Hepatocyte (in vitro differentiated cells): ENCODE results near the gene MEI4. TPM values are rescaled to one million over a fixed set of nuclear protein-coding genes. Genes with fewer than 3 reads are reported as not detected.
"Not testable (repeated sequence)": the region's sequence is repeated elsewhere in the genome, so short reads cannot be mapped to it uniquely, and the experiment has no call there.

Source experiments
- DNase-seq: peaks from one replicate; pipeline ENCODE4 v3.0.0-alpha.2; 2016; ENCODE audit warnings: low spot score
- H2AFZ ChIP-seq: fragments of 200-600 bp; sonication (generic); 2 replicates; pipeline ENCODE4 v1.6.0; 2016; ENCODE audit warnings: antibody characterized with exemption, mild to moderate bottlenecking
- H3K27ac ChIP-seq: fragments of 200-600 bp; sonication (generic); 2 replicates; pipeline ENCODE4 v1.5.1; 2016; ENCODE audit warnings: mild to moderate bottlenecking
- H3K27me3 ChIP-seq: fragments of 200-600 bp; sonication (generic); 2 replicates; pipeline ENCODE4 v1.6.1; 2016
- H3K36me3 ChIP-seq: fragments of 200-600 bp; sonication (generic); replicated peaks from 2 replicates; pipeline ENCODE4 v1.5.1; 2016; ENCODE audit warnings: low read depth; ENCODE audit not compliant: insufficient read depth
- H3K4me1 ChIP-seq: fragments of 200-600 bp; sonication (generic); 2 replicates; pipeline ENCODE4 v1.5.1; 2016; ENCODE audit warnings: mild to moderate bottlenecking, moderate library complexity; ENCODE audit not compliant: insufficient read depth
- H3K4me2 ChIP-seq: fragments of 200-600 bp; sonication (generic); 2 replicates; pipeline ENCODE4 v1.6.0; 2016
- H3K4me3 ChIP-seq: fragments of 200-600 bp; sonication (generic); 2 replicates; pipeline ENCODE4 v1.5.1; 2016; ENCODE audit warnings: mild to moderate bottlenecking
- H3K79me2 ChIP-seq: fragments of 200-600 bp; sonication (generic); 2 replicates; pipeline ENCODE4 v1.6.0; 2017; ENCODE audit warnings: mild to moderate bottlenecking
- H3K9me2 ChIP-seq: fragments of 200-600 bp; sonication (generic); replicated peaks from 2 replicates; pipeline ENCODE4 v1.6.0; 2017; ENCODE audit warnings: mild to moderate bottlenecking; ENCODE audit not compliant: insufficient read depth
- H3K9me3 ChIP-seq: fragments of 200-600 bp; sonication (generic); 2 replicates; pipeline ENCODE4 v1.5.1; 2016; ENCODE audit warnings: low read depth, mild to moderate bottlenecking
- H4K20me1 ChIP-seq: fragments of 200-600 bp; sonication (generic); 2 replicates; pipeline ENCODE4 v1.6.0; 2016; ENCODE audit warnings: mild to moderate bottlenecking; ENCODE audit not compliant: insufficient read depth, poor library complexity, severe bottlenecking
- EZH2 ChIP-seq: fragments of 200-600 bp; sonication (generic); IDR thresholded peaks from 2 replicates; pipeline ENCODE4 v1.6.1; 2016; ENCODE audit warnings: antibody characterized with exemption, mild to moderate bottlenecking, borderline replicate concordance
- EZH2phosphoT487 ChIP-seq: fragments of 200-600 bp; sonication (generic); IDR thresholded peaks from one replicate; pipeline ENCODE4 v1.6.1; 2018; ENCODE audit warnings: antibody characterized with exemption, mild to moderate bottlenecking, low read depth, moderate library complexity; ENCODE audit not compliant: unreplicated experiment, severe bottlenecking
- WGBS: methylation state at CpG from one replicate; pipeline ENCODE4 v1.1.6; 2016; ENCODE audit warnings: low lambda C conversion rate; ENCODE audit errors: missing lambda C conversion rate; 5-methylcytosine and 5-hydroxymethylcytosine counted together
- polyA plus RNA-seq: library from polyadenylated mRNA; unstranded; fragments of >200 nt; fragmentation: Nextera tagmentation; extraction: Ambion mirVana; gene quantifications from 2 replicates; pipeline ENCODE4 v1.2.1, GENCODE V29; 2016
- total RNA-seq: library from RNA; depleted of rRNA; stranded (reverse); fragments of >200 nt; gene quantifications from 2 replicates; pipeline ENCODE4 v1.2.3, GENCODE V29; 2014
- TF ChIP-seq, protein P1 (sequence below): fragments of 200-600 bp; sonication (generic); IDR thresholded peaks from 2 replicates; pipeline ENCODE4 v1.5.1; 2016; ENCODE audit warnings: antibody characterized with exemption, mild to moderate bottlenecking; ENCODE audit not compliant: poor library complexity

The MEI4 gene
- total and polyA plus RNA-seq, 2 experiments from 2014 or later = 0.27 TPM; not detected in 1

DNA sequence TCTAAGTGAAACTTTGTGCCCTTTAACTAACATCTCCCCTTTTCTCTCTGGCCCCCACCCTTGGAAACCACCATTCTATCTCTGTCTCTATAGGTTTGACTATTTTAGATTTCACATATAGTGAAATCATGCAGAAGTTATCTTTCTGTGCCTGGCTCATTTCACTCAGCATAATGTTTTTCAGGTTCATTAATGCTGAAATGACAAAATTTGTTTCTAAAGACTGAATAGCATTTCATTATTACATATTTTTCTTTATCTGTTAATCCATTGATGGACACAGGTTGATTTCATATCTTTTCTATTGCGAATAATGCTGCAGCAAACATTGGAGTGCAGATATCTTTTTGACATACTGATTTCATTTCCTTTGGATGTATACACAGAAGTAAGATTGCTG lies 30.7 kb downstream of the MEI4 start:
- Histone ChIP-seq H3K36me3 (no peaks in the 10 kb centered on the region), H3K4me1 (no peaks in the 10 kb centered on the region), H4K20me1 (no peaks in the 10 kb centered on the region), H2AFZ (no peak overlapping the region), H3K9me2 (no peaks in the 10 kb centered on the region), H3K27ac (no peak overlapping the region), H3K4me2 (no peak overlapping the region), H3K79me2 (no peaks in the 10 kb centered on the region), H3K9me3 (no peaks in the 10 kb centered on the region), H3K27me3 (no peaks in the 10 kb centered on the region), H3K4me3 (no peak overlapping the region)
- DNase-seq = no peak
- WGBS = 100% methylated on average over 1 of the region's 1 CpG
- TF ChIP-seq EZH2 (no peak), EZH2phosphoT487 (no peak)
- TF ChIP-seq, protein P1, sequence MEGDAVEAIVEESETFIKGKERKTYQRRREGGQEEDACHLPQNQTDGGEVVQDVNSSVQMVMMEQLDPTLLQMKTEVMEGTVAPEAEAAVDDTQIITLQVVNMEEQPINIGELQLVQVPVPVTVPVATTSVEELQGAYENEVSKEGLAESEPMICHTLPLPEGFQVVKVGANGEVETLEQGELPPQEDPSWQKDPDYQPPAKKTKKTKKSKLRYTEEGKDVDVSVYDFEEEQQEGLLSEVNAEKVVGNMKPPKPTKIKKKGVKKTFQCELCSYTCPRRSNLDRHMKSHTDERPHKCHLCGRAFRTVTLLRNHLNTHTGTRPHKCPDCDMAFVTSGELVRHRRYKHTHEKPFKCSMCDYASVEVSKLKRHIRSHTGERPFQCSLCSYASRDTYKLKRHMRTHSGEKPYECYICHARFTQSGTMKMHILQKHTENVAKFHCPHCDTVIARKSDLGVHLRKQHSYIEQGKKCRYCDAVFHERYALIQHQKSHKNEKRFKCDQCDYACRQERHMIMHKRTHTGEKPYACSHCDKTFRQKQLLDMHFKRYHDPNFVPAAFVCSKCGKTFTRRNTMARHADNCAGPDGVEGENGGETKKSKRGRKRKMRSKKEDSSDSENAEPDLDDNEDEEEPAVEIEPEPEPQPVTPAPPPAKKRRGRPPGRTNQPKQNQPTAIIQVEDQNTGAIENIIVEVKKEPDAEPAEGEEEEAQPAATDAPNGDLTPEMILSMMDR = no peak

DNA sequence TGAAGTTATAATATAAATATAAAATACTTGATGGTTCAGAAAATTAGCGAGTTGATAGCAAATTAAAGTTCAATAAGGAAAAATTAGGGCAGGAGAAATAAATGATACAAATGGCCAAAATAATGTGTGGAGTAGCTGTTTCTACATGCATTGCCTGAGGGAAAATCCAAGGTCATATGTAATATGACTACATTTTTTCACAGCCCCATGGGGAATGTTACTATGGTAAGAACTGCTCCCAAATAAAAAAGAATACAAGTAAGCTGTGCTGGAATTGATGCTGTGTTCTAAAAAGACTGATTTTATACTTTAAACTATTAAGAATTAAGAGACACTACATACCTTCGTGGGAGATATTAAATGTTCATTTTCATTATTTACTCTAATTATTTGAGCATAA lies 34.1 kb downstream of the MEI4 start:
- H3K4me3 ChIP-seq = no peak overlapping the region
- 93% methylated on average over 2 of the region's 2 CpGs for WGBS
- TF ChIP-seq EZH2phosphoT487 (no peak), EZH2 (no peak)
- TF ChIP-seq, protein P1 = no peak
- no peaks in the 10 kb centered on the region for H3K4me1 ChIP-seq
- H3K9me3 ChIP-seq = no peaks in the 10 kb centered on the region
- no peak overlapping the region for H2AFZ ChIP-seq
- no peak overlapping the region for H3K4me2 ChIP-seq
- no peaks in the 10 kb centered on the region for H3K27me3 ChIP-seq
- H3K36me3 ChIP-seq = no peaks in the 10 kb centered on the region
- no peak overlapping the region for H3K27ac ChIP-seq
- no peak for DNase-seq
- no peaks in the 10 kb centered on the region for H4K20me1 ChIP-seq
- H3K9me2 ChIP-seq = no peaks in the 10 kb centered on the region
- no peaks in the 10 kb centered on the region for H3K79me2 ChIP-seq

DNA sequence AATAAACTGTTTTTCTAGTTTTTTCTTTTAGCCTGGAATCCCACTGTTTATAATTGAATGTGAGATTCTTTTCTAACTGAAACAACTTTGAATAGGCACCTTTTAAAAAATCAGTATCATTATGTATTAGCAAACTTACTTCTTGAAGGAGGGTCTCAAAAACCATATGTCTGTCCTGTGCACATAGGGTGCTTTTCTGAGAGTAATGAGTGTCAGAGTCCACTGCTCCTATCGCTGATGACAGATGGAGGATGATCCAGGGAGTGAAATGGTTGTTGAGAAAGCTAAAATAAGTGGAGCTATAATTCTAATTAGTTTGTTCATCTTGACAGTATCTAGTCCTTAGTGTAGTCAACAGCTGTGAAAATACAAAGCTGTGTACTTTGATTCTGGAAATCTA lies 35.8 kb downstream of the MEI4 start:
- no peak overlapping the region for H3K4me3 ChIP-seq
- H3K79me2 ChIP-seq = no peaks in the 10 kb centered on the region
- no peak overlapping the region for H2AFZ ChIP-seq
- no peaks in the 10 kb centered on the region for H3K27me3 ChIP-seq
- H3K36me3 ChIP-seq = no peaks in the 10 kb centered on the region
- no peaks in the 10 kb centered on the region for H3K4me1 ChIP-seq
- DNase-seq = no peak
- no peaks in the 10 kb centered on the region for H4K20me1 ChIP-seq
- H3K9me3 ChIP-seq = no peaks in the 10 kb centered on the region
- H3K27ac ChIP-seq = no peak overlapping the region
- H3K9me2 ChIP-seq = no peaks in the 10 kb centered on the region
- H3K4me2 ChIP-seq = no peak overlapping the region
- 66% methylated on average over 1 of the region's 1 CpG for WGBS
- TF ChIP-seq EZH2 = no peak

DNA sequence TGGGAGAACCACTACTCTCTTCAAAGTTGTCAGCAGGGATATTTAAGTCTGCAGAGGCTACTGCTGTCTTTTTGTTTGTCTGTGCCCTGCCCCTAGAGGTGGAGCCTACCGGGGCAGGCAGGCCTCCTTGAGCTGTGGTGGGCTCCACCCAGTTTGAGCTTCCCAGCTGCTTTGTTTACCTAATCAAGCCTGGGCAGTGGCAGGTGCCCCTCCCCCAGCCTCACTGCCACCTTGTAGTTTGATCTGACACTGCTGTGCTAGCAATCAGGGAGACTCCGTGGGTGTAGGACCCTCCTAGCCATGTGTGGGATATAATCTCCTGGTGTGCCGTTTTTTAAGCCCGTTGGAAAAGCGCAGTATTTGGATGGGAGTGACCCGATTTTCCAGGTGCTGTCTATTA lies 47.3 kb downstream of the MEI4 start:
- not testable (repeated sequence) for H3K9me3 ChIP-seq, H3K9me2 ChIP-seq, H3K36me3 ChIP-seq, H3K4me2 ChIP-seq, H3K27me3 ChIP-seq, H3K79me2 ChIP-seq, H4K20me1 ChIP-seq, H3K4me3 ChIP-seq, H2AFZ ChIP-seq, H3K4me1 ChIP-seq, H3K27ac ChIP-seq, DNase-seq
- 90% methylated on average over 6 of the region's 6 CpGs for WGBS

DNA sequence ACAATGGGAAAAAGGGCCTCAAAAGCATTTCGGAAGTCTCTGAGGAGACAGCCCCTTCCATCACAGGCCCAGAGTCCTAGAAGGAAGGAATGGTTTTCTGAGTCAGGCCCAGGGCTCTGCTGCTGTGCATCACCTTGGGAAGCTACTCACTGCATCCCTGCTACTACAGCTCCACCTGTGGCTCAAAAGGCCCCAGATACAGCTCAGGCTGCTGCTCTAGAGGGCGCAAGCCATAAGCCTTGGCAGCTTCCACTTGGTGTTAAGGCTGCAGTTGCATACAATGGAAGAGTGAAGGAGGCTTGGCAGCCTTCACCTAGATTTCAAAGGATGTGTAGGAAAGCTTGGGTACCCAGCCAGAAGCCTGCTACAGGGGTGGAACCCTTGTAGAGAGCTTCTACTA lies 54.8 kb downstream of the MEI4 start:
- Histone ChIP-seq H3K4me1 (no peaks in the 10 kb centered on the region), H3K9me3 (no peaks in the 10 kb centered on the region), H3K4me3 (no peak overlapping the region), H3K27ac (no peak overlapping the region), H4K20me1 (no peaks in the 10 kb centered on the region), H3K79me2 (no peaks in the 10 kb centered on the region), H2AFZ (no peak overlapping the region), H3K4me2 (no peak overlapping the region), H3K9me2 (no peaks in the 10 kb centered on the region), H3K36me3 (no peaks in the 10 kb centered on the region), H3K27me3 (no peaks in the 10 kb centered on the region)
- WGBS = 94% methylated on average over 2 of the region's 2 CpGs
- TF ChIP-seq, protein P1 = no peak
- TF ChIP-seq EZH2 (no peak), EZH2phosphoT487 (no peak)
- DNase-seq = no peak
